ENCODE data around the gene CENPW.

The CENPW gene

DNA sequence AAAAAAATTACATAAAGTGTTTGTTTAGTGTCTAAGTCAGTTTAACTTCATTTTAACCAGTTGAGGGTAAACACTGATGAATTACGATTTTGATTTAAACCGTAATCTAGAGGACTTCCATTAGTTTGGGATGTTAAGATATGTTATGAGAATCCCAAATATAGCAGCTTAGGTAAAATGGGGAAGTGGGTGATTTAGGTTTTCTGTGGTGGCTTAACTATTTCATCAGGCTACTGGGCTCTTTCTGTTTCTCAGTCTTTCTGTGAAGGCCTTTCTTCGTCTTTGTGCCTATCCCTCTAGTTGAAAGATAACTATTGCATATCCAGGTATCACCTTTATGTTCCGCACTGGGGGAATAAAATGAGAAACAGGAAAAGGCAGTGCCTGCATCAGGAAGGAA lies 27.9 kb downstream of the CENPW start:
- Histone ChIP-seq H3K27me3 (ENCODE audit: insufficient read depth, low read length, poor library complexity) (no peaks in the 10 kb centered on the region), H3K4me3 (ENCODE audit: low read depth in 1 of 2, low read length in 2 of 2) (no peak overlapping the region), H3K79me2 (ENCODE audit: insufficient read depth, low read length) (no peaks in the 10 kb centered on the region), H2AFZ (ENCODE audit: low read depth, low read length) (no peak overlapping the region), H4K20me1 (ENCODE audit: insufficient read depth, low read length) (no peaks in the 10 kb centered on the region), H3K9ac (ENCODE audit: low read depth, low read length) (no peak overlapping the region), H3K4me2 (ENCODE audit: insufficient read depth, low read length) (no peak overlapping the region), H3K9me3 (ENCODE audit: insufficient read depth, low read length, severe bottlenecking) (no peaks in the 10 kb centered on the region), H3K36me3 (ENCODE audit: insufficient read depth, low read length) (0 out of 2 replicates have a peak, but pooled peaks cover 3% of the 10 kb centered on the region), H3K4me1 (ENCODE audit: insufficient read depth, low read length) (no peaks in the 10 kb centered on the region), H3K27ac (ENCODE audit: low read length) (no peak overlapping the region)
- no peak for DNase-seq
- no peak for TF ChIP-seq EZH2 (IDR thresholded peaks at IDR 0.05; ENCODE audit: borderline replicate concordance, low read depth, low read length, severe bottlenecking)
- TF ChIP-seq, protein P1, sequence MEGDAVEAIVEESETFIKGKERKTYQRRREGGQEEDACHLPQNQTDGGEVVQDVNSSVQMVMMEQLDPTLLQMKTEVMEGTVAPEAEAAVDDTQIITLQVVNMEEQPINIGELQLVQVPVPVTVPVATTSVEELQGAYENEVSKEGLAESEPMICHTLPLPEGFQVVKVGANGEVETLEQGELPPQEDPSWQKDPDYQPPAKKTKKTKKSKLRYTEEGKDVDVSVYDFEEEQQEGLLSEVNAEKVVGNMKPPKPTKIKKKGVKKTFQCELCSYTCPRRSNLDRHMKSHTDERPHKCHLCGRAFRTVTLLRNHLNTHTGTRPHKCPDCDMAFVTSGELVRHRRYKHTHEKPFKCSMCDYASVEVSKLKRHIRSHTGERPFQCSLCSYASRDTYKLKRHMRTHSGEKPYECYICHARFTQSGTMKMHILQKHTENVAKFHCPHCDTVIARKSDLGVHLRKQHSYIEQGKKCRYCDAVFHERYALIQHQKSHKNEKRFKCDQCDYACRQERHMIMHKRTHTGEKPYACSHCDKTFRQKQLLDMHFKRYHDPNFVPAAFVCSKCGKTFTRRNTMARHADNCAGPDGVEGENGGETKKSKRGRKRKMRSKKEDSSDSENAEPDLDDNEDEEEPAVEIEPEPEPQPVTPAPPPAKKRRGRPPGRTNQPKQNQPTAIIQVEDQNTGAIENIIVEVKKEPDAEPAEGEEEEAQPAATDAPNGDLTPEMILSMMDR (IDR thresholded peaks at IDR 0.05; ENCODE audit: borderline replicate concordance, extremely low read depth, low read length, poor library complexity, severe bottlenecking), result no peak
- no peak for ATAC-seq (ENCODE audit: insufficient read depth, low read depth)

DNA sequence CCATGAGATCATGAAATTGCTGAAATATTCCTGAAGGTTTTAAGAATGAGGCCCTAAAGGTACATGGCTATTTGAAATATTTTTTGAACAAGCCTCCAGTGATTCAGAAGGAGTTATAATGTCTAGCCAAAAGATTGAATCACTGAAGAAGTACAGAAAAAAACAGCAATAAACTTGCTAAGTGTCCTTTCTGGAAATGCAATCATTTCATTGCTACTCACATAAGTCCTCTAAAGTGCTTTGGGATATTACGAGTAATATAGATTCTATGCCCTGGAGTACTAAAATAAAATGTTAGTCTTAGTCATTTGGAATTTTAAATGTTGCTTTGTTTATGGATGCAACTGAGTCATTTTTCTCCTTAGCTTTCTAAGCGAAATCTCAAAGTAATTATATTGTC lies 32.7 kb downstream of the CENPW start:
- Histone ChIP-seq H3K36me3 (ENCODE audit: insufficient read depth, low read length) (no peaks in the 10 kb centered on the region), H2AFZ (ENCODE audit: low read depth, low read length) (no peak overlapping the region), H3K27ac (ENCODE audit: low read length) (no peak overlapping the region), H3K9ac (ENCODE audit: low read depth, low read length) (no peak overlapping the region), H3K27me3 (ENCODE audit: insufficient read depth, low read length, poor library complexity) (no peaks in the 10 kb centered on the region), H3K4me3 (ENCODE audit: low read depth in 1 of 2, low read length in 2 of 2) (no peak overlapping the region), H3K9me3 (ENCODE audit: insufficient read depth, low read length, severe bottlenecking) (no peaks in the 10 kb centered on the region), H3K4me1 (ENCODE audit: insufficient read depth, low read length) (no peaks in the 10 kb centered on the region), H4K20me1 (ENCODE audit: insufficient read depth, low read length) (no peaks in the 10 kb centered on the region), H3K79me2 (ENCODE audit: insufficient read depth, low read length) (no peaks in the 10 kb centered on the region), H3K4me2 (ENCODE audit: insufficient read depth, low read length) (no peak overlapping the region)
- ATAC-seq (ENCODE audit: insufficient read depth, low read depth) (no peak), DNase-seq (no peak)
- TF ChIP-seq EZH2 (IDR thresholded peaks at IDR 0.05; ENCODE audit: borderline replicate concordance, low read depth, low read length, severe bottlenecking), result no peak
- TF ChIP-seq, protein P1 (IDR thresholded peaks at IDR 0.05; ENCODE audit: borderline replicate concordance, extremely low read depth, low read length, poor library complexity, severe bottlenecking), result no peak

DNA sequence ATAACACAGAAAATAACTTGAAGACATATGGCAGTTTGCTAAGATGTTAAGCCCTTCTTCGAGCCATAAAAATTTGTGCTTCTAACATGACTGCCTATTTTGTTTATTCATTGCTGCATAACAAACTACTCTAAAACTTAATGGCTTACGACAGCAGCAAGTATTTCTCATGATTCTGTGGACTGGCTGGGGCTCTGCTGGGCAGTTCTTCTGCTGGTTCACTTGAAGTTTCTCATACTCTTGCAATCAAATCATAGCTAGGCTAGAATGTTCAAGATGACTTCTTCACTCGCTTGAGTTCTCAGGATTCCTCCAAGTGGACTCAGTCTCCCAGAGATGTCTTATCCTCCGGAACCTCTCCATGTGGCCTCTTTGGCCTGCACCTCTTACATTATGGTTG lies 33.4 kb downstream of the CENPW start:
- no peaks in the 10 kb centered on the region for H4K20me1 ChIP-seq (ENCODE audit: insufficient read depth, low read length)
- ATAC-seq (ENCODE audit: insufficient read depth, low read depth) (no peak), DNase-seq (no peak)
- H2AFZ ChIP-seq (ENCODE audit: low read depth, low read length), result no peak overlapping the region
- TF ChIP-seq EZH2 (IDR thresholded peaks at IDR 0.05; ENCODE audit: borderline replicate concordance, low read depth, low read length, severe bottlenecking), result no peak
- TF ChIP-seq, protein P1 (IDR thresholded peaks at IDR 0.05; ENCODE audit: borderline replicate concordance, extremely low read depth, low read length, poor library complexity, severe bottlenecking), result no peak
- H3K4me2 ChIP-seq (ENCODE audit: insufficient read depth, low read length), result no peak overlapping the region
- no peaks in the 10 kb centered on the region for H3K27me3 ChIP-seq (ENCODE audit: insufficient read depth, low read length, poor library complexity)
- no peaks in the 10 kb centered on the region for H3K79me2 ChIP-seq (ENCODE audit: insufficient read depth, low read length)
- H3K27ac ChIP-seq (ENCODE audit: low read length), result no peak overlapping the region
- no peaks in the 10 kb centered on the region for H3K9me3 ChIP-seq (ENCODE audit: insufficient read depth, low read length, severe bottlenecking)
- no peak overlapping the region for H3K4me3 ChIP-seq (ENCODE audit: low read depth in 1 of 2, low read length in 2 of 2)
- H3K36me3 ChIP-seq (ENCODE audit: insufficient read depth, low read length), result no peaks in the 10 kb centered on the region
- H3K9ac ChIP-seq (ENCODE audit: low read depth, low read length), result no peak overlapping the region
- no peaks in the 10 kb centered on the region for H3K4me1 ChIP-seq (ENCODE audit: insufficient read depth, low read length)

DNA sequence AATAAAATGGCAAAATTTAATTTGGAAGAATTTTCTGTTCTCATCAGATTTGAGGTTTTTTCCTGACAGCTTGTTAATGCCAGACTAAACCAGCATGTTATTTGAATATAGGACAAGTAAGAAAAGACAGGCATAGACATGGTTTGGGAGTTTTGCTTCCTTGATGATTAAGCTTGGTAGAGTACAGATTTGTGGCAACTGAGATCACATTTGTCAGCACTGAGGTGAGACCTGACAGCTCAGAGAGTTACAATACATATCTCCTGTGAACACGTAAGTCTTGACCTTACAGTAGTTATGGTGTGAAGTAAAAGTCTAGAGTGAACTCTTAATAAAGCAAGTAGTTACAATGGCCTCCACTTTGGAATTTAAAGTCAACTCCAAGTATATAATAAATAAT lies 34.5 kb downstream of the CENPW start:
- no peak for DNase-seq
- no peak for ATAC-seq (ENCODE audit: insufficient read depth, low read depth)
- Histone ChIP-seq H3K79me2 (ENCODE audit: insufficient read depth, low read length) (no peaks in the 10 kb centered on the region), H3K4me2 (ENCODE audit: insufficient read depth, low read length) (no peak overlapping the region), H3K9ac (ENCODE audit: low read depth, low read length) (no peak overlapping the region), H3K4me3 (ENCODE audit: low read depth in 1 of 2, low read length in 2 of 2) (no peak overlapping the region), H3K4me1 (ENCODE audit: insufficient read depth, low read length) (no peaks in the 10 kb centered on the region), H3K9me3 (ENCODE audit: insufficient read depth, low read length, severe bottlenecking) (no peaks in the 10 kb centered on the region), H3K27me3 (ENCODE audit: insufficient read depth, low read length, poor library complexity) (no peaks in the 10 kb centered on the region), H4K20me1 (ENCODE audit: insufficient read depth, low read length) (no peaks in the 10 kb centered on the region), H3K36me3 (ENCODE audit: insufficient read depth, low read length) (no peaks in the 10 kb centered on the region), H3K27ac (ENCODE audit: low read length) (no peak overlapping the region), H2AFZ (ENCODE audit: low read depth, low read length) (no peak overlapping the region)
- TF ChIP-seq, protein P1 (IDR thresholded peaks at IDR 0.05; ENCODE audit: borderline replicate concordance, extremely low read depth, low read length, poor library complexity, severe bottlenecking), result no peak
- TF ChIP-seq EZH2 (IDR thresholded peaks at IDR 0.05; ENCODE audit: borderline replicate concordance, low read depth, low read length, severe bottlenecking), result no peak

Data from DND-41 (cell line).